NT2/D1 (cell line): ENCODE data around the gene DOCK3.

Experiments used
- YY1 ChIP-seq: IDR thresholded peaks from 2 replicates; pipeline ENCODE4 v1.6.1; 2011; ENCODE audit not compliant: insufficient read length, insufficient read depth
- ZNF274 ChIP-seq: IDR thresholded peaks from 2 replicates; pipeline ENCODE4 v1.6.1; 2011; ENCODE audit warnings: mild to moderate bottlenecking, low read depth, low read length

DNA sequence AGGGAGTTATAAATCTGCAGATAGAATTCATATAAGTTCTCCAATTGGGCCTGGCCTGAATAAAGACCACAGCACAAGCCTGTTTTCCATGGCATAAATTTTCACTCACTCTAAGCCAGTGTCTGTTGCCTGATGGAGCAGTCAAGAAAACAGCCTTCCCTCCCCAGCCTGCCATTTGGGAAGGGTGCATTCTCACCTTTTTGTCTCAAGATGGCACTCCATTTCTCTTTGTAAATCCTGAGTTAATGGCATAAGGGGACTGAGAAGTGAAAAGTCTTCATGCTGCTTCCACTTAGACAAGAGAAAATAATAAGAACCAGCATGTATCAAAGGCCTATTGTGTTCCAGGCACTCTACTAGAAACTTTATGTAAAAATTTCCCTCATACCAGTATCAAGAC is 594.7 kb downstream of the DOCK3 start:
- no peak for TF ChIP-seq ZNF274
- TF ChIP-seq YY1 = no peak
